Measurements from ENCODE around the gene STMND1.

STMND1 gene

GRCh38 chr6:17159240-17159639, 57.4 kb downstream of the STMND1 start:
- in situ Hi-C loops (cut with MboI; ENCODE audit: low sequenced_read_pairs): no loop called here

DNA sequence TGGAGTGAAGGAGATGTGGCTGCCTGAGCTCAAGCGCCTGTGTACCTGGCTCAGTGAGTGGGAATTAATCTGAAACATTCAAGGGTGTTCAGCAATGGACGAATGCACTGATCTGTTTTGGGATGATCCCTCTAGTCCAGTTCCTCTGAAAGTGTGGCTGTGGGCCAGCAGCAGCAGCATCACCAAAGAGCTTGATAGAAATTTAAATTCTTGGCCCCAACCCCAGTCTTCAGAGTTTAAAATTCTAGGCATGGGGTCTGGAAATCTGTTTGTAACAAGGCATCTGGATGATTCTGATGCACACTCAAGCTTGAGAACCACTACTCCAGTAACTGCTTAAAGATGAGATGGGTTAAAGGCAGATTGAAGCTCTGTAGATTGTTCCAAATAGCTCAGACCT, 59.2 kb downstream of the STMND1 start:
- in situ Hi-C loops (cut with MboI; ENCODE audit: low sequenced_read_pairs): no loop called here

DNA sequence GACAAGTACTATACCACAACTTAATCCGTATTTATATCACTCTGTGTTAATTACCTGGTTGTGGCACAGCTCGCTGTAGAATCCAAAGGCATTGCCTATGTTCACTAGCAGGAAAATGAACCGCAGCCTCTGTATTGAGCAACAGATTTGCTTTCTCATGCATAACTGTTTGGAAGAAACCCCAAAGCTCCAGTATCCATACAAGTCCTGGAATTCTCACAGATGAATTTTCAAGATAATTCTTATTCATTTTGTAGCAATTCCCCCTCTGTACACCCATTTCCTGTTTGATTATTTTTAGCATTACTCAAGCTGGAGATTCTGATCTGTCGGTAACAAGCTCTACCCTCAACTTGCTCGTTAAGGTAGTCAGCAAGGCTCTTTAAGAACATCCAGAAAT, 63.5 kb downstream of the STMND1 start:
- in situ Hi-C loops (cut with MboI; ENCODE audit: low sequenced_read_pairs): no loop called here

DNA sequence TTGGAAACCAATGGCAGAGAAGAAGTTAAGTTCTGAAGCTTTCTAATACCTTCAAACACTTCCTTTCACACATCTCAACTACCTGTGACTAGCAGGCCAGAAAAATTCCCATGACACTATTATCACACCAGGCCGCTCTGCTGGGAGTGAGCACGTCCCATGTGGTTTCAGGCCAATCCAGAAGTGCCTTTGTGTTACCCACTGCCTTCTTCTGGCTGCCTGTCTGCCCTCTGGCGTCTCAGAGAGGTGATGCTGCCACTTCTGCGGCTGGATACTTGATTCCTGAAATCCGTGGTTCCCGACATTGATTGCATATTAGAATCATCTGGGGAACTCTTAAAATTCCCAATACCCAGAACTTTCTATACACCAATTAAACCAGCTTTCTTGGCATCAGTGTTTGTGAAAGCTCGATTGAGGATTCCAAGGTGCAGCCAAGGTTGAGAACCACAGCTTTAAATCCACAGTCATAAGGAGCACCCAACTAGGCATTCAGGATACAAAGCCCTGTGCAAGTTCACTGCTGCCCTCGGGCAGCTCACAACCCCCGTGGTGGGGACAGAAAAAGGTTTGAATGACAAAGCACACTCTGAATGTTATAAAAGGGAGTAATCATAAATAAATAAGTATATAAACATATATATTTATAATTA, 65.6 kb downstream of the STMND1 start:
- in situ Hi-C loops (cut with MboI; ENCODE audit: low sequenced_read_pairs): no loop called here

DNA sequence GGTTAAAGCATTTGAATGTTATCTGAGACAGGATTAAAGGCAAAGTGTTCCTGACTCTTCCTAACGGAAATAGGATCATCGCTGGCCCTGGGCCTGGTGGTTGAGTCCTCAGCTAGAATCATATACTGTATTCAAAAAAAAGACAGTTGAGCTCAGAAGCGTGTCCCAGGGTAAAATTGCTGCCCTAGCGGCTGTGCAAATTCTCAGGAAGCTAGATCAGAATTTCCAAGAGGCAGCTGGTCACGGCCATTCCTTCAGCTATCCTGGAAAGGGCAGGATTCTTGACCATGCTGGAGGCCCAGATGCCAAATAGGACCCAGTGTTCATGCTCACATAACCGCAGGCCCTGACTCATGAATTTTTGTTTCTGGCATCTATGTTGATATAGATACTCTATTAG, 67.4 kb downstream of the STMND1 start:
- in situ Hi-C loops (cut with MboI; ENCODE audit: low sequenced_read_pairs): no loop called here

- in situ Hi-C loops (cut with MboI; ENCODE audit: low sequenced_read_pairs): no loop called here
Observed at GRCh38 chr6:17169711-17170110, 67.9 kb downstream of the STMND1 start.

DNA sequence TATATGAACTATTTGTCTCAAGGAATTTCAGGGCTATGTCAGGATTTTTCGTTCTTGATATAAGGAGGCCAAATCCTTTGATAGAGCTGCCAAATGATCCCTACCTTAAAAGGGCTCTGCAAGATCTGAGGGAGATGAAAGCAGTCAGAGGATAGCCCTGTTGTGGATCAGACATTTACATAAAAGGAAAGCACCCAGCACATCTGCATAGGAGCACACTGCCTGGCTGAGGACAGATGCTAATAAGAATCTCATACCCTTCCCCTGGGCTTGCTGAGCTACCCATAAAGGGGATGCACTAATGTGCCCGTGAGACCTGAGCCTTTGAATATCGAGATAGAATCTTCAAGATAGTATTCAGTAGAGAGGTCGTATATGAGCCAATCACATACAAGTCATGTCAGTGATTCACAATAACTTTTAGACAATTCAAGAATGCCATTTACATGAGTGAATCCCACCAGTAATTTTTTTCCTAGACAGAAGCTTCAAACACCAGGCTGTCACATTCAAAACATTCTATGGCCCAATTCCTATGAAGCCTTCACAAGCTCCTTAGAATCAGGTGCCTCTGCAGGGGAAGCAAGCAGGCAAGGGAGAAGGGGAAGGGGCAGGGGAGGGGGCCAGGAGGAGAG, 71.1 kb downstream of the STMND1 start:
- in situ Hi-C loops (cut with MboI; ENCODE audit: low sequenced_read_pairs): no loop called here

GRCh38 chr6:17178326-17178725, 76.5 kb downstream of the STMND1 start:
- in situ Hi-C loops (cut with MboI; ENCODE audit: low sequenced_read_pairs): no loop called here

GRCh38 chr6:17178754-17179529, 77.1 kb downstream of the STMND1 start:
- in situ Hi-C loops (cut with MboI; ENCODE audit: low sequenced_read_pairs): no loop called here

- in situ Hi-C loops (cut with MboI; ENCODE audit: low sequenced_read_pairs): no loop called here
Observed at GRCh38 chr6:17179530-17180073, 77.8 kb downstream of the STMND1 start.
